ENCODE results near the gene F13B.
"Not testable (repeated sequence)": the region's sequence is repeated elsewhere in the genome, so short reads cannot be mapped to it uniquely, and the experiment has no call there.

The F13B gene, protein sequence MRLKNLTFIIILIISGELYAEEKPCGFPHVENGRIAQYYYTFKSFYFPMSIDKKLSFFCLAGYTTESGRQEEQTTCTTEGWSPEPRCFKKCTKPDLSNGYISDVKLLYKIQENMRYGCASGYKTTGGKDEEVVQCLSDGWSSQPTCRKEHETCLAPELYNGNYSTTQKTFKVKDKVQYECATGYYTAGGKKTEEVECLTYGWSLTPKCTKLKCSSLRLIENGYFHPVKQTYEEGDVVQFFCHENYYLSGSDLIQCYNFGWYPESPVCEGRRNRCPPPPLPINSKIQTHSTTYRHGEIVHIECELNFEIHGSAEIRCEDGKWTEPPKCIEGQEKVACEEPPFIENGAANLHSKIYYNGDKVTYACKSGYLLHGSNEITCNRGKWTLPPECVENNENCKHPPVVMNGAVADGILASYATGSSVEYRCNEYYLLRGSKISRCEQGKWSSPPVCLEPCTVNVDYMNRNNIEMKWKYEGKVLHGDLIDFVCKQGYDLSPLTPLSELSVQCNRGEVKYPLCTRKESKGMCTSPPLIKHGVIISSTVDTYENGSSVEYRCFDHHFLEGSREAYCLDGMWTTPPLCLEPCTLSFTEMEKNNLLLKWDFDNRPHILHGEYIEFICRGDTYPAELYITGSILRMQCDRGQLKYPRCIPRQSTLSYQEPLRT

DNA sequence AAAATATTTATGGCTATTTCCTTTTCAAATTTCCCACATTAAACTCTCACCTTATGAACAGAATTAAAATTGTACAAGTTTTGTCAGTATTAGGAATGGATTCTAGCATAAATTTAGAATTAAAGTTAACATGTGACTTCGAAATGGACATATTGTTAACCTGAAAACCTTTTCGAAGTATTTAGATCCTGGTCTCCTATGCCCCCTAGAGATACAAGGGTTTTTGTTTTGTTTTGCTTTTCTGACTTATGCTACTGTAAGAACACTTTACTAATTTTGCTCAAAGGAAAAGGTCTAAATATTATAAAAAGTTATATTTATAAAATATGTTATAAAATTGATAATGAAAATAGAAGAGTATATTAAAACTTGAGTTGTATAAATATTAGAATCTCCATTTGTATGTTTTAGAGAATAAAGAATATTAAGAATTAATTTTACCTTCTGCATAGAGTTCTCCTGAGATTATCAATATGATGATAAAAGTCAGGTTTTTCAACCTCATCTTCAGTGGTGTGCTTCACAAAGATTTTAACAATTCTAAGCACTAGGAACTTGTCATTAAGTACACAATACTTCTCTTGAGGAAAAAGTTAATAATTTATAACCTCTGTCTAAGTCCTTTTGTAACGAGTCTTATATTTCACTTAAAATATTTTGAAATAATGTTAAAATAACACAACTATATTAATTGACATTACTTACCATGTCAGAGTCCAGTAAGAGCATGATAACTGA, at the start of gene F13B:
Gene F13B, minus strand, starts transcription at position 542 of the 738 bp plus-strand sequence. Its CDS starts 37 bp downstream, at position 505.
- DNase-seq (ENCODE audit: low spot score) = no peak

DNA sequence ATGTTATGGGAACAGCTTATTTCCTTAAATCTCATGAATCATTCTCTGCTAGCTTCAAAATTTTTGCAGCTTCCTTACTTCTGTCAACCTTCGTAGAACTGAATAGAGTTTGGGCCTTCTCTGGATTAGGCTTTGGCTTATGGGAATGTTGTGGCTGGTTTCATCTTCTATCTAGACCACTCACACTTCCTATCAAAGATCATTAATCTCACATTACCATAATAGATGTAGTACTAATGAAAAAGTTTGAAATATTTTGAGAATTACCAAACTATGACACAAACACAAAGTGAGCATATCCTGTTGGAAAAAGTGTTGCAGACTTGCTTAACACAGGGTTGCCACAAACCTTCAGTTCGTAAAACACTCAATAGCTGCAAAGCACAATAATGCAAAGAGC, 49.1 kb upstream of the F13B start:
- no peak for DNase-seq (ENCODE audit: low spot score)

DNA sequence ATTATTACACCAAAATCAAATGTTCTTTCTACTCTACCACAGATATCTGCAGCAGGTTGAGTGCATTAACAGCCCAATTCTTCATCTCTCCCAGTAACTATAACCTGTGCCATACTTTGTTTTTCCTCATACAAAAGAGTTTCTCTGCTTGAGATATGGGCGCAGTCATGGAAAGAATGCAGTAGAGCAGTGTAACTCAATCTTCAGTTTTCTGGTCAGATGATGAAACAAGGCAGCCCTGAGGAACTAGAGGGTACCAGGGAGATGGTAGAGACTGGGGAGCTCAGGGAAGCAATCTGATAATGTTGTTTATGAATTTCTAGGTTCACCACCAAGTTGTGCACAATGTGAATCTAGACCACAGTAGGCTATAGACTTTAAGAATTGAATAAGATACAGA, 39.8 kb upstream of the F13B start:
- no peak for DNase-seq (ENCODE audit: low spot score)

DNA sequence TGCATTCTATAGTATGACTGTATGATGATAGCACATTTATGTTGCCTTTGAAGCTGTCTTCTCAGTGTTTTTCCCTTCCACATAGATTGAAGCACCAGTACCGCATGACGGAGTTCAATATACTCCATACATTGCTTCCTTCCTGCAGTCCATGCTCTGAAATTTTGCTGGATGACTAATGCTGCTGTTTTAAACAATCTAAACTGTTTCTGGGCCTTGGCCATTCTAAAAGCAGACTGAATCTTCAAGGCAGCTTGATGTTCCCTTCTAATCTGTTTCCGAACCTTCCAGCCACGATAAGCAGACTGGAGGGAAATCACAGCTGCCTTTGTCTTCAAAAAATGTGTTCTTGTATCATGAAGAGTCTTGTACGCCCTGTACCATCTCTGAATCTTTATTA, 36.2 kb upstream of the F13B start:
- no peak for DNase-seq (ENCODE audit: low spot score)

DNA sequence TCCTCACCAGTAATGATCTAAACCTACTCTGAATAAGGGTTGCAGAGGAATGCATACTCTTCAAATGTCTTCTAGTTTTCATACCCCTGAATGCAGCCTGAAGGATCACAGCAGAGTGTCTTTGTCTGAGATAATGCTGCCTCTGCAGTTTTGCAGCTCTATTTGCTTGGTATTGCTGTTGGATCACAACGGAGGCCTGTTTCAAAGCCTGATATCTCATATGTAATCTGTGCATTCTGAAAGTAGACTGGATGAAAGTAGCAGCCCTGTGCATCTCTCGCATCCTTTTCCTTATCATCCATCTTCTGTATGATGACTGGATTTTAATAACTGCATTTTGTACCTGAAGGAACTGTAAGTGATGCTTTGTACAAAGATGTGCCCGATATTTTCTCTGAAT, 34.9 kb upstream of the F13B start:
- no peak for DNase-seq (ENCODE audit: low spot score)

DNA sequence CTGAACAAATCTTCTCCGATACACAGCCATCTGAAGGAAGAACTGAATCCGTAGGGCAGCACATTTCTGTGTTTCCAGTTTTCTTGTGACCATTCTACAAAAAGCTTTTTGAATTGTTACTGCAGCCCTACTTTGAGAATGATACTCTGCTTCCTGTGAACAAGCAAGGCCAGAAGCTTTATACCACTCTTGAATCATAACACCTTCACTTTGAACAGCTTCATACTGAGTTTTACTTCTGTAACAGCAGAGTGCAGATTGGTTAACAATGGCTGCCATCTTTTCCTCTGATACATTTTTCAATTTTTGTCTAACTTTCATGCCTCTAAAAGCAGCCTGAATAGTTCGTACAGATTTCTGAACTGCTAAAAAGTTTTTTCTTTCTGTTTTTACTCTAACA, 33.6 kb upstream of the F13B start:
- DNase-seq (ENCODE audit: low spot score) = no peak

DNA sequence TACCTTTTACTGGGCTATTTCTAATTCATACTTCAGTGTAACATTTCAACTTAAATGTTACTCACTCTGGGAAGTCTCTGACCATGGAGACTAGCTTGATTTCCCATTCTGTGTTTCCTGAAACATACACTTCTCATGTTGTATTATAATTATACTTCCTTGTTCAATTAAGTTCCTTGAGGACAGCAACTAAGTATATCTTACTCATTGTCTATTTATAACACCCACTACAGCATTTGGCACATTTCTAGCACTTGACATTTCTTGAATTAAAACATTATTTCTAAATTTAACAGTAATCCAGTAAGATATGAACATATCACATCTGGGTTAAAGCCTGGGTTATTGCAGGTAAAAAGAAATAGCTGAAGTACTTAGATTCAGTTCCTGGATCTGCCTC, 32.4 kb upstream of the F13B start:
- no peak for DNase-seq (ENCODE audit: low spot score)

DNA sequence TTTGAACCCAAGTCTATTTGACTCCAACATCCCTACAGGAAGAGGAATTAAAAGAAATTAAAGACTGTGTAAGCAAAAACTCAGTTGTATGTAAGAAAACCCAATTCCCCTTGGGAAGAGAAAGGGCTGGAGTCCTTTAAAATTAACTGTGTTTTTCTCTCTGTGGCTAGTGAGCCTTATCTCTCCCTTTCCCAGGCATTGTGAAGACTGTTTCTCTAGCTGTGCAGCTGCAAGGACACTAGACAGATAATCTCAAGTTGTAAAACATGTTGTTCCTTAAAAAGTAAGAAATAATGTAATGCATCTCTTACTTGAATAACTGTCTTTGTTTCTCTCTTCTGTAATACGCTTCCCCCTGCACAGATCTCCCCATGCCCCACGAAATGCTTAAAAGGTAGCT, 29.9 kb upstream of the F13B start:
- not testable (repeated sequence) for DNase-seq (ENCODE audit: low spot score)

DNA sequence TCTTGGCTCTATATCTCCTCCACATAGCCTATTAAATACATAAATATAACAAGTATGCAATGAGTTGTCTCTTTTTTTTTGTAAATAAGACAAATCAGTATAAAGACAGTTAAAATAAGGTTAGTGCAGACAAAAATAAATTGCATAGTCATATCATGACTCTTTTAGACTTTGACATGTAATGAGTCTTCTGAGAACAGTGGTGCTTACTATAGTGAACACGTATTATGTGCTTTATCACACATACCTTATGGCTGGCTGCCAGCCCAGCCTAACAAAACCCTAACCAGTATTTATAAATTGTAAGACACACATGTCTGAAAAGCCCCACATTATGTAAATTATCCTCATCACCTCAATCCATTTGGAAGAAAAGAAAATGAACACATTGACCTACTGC, 29.1 kb upstream of the F13B start:
- DNase-seq (ENCODE audit: low spot score) = no peak

DNA sequence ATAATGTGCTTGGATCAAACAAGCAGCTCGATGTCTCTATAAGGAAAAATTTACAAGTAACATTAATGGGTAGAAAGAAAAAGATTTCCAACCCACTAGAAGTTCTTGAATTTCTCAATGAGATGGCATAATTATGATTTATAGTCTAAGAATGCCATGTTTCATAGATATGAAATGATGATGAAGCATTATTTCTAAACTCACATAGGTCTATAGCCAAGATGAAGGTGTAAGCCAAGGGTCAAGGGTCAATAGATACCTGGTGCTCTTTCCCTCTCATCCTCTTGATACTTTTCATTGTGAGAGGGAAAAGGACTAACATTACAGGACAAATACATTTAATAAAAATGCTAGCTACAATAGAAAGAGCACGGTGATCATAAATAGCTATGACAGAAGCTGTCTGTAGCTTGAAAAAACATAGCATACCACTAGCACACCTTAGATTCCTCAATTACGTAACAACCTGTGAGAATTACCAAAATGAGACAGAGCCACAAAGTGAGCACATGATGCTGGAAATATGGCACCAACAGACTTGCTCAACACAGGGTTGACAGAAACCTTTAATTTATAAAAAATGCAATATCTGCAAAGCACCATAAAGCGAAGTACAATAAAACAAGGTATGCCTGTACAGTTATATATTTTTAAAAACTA, 26.3 kb upstream of the F13B start:
- DNase-seq (ENCODE audit: low spot score) = no peak

DNA sequence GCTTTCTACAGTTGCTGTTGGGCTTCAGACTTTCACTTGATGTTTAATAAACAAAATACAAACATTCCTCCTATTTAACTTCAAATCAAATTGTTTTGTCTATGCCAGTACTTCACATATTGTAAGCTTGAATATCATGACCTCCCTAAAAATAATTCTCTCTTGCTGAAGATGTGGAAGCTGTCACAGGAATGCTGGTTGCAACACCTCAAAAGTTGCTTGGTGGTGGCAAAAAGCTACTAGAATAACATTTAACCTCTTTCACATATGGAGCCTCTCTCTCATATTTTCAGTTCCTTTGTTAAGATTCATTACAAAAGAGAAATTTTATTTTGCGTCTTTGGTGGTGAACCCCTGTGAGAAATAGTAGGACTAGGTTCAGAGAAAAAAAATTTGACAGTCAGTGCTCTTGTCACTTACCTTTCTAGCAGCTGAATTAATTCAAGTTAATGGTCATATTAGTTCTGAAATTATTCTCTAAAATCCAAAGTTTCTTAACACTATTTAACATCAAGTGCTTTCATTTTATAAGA, 25.5 kb upstream of the F13B start:
- DNase-seq (ENCODE audit: low spot score) = peak; percentile 5

DNA sequence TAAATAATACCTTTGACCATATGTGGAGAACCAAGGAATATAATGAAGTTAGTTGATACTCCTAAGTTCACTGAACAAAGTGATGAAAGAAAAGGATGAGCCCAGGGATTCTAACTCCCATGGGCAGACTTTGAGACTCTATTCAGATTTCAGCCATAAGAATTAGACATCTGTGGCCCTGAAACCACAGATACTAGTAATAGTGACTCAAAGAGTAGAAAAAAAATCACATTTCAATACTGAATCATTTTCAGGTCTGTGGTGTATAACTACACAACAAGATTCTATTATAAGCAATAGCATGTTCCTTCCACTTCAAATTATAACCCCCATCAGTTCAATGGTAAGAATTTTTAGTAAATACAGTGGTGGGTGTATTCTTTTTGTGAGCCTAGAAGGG, 16.4 kb upstream of the F13B start:
- DNase-seq (ENCODE audit: low spot score) = peak; percentile 11

DNA sequence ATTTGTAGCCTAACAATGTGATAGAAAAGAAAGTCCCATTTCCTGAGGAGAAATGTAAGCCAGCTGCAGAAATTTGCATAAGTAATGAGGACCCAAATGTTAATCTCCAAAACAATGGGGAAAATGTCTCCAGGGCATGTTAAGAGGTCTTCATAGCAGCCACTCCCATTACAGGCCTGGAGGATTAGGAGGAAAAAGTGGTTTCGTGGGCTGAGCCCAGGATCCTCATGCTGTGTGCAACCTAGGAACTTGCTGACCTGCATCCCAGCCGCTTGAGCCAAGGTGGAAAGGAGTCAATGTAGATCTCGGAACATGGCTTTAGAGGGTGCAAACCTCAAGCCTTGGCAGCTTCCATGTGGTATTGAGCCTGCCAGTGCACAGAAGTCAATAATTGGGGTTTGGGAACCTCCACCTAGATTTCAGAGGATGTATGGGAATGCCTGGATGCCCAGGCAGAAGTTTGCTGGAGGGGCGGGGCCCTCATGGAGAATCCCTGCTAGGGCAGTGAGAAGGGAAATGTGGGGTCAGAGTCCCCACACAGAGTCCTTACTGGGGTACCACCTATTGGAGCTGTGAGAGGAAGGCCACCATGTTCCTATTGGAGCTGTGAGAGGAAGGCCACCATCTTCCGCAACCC, 14.2 kb upstream of the F13B start:
- DNase-seq (ENCODE audit: low spot score) = no peak

DNA sequence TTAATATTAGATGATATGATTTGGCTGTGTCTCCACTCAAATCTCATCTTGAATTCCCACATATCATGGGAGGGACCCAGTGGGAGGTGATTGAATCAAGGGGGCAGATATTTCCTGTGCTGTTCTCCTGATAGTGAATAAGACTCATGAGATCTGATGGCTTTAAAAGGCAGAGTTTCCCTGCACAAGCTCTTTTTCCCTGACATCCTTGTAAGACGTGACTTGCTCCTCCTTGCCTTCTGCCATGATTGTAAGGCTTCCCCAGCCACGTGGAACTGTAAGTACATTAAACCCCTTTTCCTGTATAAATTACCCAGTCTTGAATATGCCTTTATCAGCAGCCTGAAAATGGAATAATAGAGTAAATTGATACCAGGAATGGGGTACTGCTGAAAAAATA, 13.3 kb upstream of the F13B start:
- DNase-seq (ENCODE audit: low spot score) = no peak

DNA sequence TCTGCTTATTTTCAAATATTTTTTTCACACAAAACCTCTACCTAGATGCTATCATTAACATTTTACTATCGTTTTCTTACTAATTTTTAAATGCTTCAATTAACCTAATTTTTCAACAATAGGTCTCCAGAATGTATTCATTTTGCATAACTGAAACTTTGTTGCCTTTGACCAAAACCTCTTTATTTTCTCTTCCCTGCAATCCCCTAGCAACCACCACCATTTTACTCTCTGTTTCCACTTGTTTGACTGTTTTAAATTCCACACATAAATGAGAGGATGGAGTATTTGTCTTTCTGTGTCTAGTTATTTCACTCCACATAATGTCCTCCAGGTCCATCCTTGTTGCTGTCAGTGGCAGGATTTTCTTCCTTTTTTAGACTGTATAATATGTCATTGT, 9.5 kb upstream of the F13B start:
- DNase-seq (ENCODE audit: low spot score) = no peak

DNA sequence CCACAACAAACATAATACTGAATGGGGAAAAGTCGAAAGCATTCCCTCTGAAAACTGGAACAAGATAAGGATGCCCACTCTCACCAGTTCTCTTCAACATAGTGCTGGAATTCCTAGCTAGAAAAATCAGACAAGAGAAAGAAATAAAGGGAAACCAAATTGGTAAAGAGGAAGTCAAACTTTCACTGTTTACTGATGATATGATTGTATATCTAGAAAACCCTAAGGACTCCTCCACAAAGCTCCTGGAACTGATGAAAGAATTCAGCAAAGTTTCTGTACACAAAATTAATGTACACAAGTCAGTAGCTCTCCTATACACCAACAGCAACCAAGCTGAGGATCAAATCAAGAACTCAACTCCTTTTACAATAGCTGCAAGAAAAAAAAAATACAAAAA, 6.9 kb upstream of the F13B start:
- DNase-seq (ENCODE audit: low spot score) = no peak

DNA sequence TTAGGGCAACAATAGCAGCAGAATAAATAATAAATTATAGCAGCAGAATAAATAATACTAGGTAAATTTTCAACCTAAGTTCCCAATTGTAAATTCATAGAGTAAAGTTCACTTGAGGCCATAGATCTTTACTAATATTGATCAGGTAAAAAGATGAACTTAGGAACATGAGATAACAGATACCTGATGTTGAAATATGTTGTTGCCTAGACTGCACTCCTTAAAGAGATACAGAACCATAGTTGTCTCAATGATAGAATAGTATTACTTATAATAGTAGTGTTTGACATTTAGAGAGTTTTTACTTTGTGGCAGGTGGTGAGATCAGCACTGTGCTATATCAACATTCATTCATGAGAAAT, 378 bp upstream of the F13B start:
- DNase-seq (ENCODE audit: low spot score) = no peak

DNA sequence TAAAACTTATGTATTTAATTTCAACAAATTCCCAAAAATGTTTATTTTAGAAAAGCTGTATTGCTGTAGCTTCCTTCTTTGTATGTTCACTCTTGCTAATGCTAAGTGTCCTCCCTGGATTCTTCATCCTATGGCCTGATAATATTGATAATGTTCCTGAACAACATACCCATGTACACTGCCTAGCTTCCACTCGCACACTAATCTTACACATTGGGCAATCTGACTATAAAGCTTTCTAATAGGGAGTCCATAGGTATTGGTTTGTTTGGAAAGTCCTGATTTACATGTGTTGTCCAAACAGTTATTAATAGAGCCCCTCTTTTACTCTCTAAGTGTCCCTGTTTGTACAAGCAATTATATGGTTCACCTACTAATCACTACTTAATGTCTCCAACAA, 783 bp downstream of the F13B start:
- DNase-seq (ENCODE audit: low spot score) = no peak

DNA sequence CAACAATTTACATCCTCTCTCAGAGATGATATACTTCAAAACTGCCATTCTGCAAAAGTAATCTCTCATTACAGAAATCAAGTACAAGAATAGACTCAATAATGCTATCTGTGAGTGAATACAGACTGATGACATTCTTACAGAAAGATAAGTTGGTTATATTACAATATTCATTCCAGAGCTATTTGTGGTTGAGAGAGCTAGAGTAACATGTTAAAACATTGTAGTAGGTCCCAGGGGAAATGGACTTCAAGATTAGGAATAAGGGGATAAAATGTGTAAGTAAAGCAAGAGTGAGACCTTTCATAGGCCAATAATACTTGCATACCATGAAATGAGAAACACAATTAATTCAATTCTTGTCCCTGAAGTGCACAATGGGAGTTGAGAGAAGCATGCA, 1.5 kb downstream of the F13B start:
- DNase-seq (ENCODE audit: low spot score) = peak; percentile 47

DNA sequence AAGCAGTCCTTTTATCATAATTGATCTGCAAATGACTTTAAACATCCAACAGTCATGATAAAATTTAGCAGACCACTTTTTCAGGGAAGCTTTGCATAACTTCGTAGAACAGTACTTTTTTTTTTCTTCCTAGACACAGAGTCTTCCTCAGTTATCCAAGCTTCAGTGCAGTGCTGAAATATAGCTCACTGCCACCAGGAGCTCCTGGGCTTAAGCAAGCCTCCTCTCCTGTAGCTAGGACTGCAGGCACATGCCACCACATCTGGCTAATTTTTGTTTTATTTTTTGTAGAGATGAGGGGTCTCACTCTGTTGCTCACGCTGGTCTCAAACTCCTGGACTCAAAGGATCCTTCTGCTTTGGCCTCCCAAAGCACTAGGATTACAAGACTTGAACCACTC, 3.8 kb downstream of the F13B start:
- no peak for DNase-seq (ENCODE audit: low spot score)

DNA sequence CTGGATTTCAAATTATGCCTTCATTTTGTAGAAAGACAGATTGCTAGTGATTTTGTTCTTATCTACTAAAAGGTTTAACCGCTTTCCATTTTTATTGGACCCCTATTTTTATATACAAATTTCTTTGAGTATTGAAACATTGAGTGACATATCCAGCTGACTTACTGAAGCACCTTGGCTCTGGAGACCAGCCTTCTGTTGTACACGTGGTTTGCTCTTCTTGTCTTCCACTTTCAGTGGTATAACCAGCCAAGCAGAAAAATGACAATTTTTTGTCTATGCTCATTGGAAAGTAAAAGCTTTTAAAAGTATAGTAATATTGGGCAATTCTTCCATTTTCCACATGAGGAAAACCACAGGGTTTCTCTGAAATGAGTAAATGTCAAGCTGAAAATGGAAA, 4.4 kb downstream of the F13B start:
- DNase-seq (ENCODE audit: low spot score) = no peak

DNA sequence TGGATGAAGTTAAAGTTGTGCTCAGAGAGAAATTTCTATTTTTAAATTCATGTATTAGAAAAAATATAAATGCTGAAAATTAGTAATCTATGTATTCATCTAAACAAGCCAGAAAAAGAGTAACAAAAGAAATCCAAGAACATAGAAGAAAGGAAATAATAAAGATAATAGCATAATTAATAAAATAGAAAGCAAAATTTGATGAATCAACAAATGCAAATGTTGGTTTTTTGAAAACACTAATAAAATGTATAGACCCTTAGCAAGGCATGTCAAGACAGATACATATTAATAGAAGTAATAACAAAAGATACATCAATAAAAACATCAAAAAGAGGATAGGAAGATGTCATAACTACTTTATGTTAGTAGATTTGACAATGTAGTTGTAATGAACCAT, 18.0 kb downstream of the F13B start:
- no peak for DNase-seq (ENCODE audit: low spot score)
